B cell (primary cell): ENCODE results near the gene ARHGEF4. TPM values are rescaled to one million over a fixed set of nuclear protein-coding genes. Genes with fewer than 3 reads are reported as not detected.

Source experiments
- ATAC-seq: fragments of 200-7000 bp; cut with Tn5 transposase; one replicate; pipeline ENCODE4 v1.10.0; 2021; ENCODE audit warnings: low read depth, mild to moderate bottlenecking, moderate number of reproducible peaks, moderate library complexity
- CTCF ChIA-PET: fragments of 350-600 bp; sonication (Branson Sonifier 250); formaldehyde crosslinking; loops from one replicate; lab custom pipeline; 2021; ENCODE audit warnings: antibody characterized with exemption, inconsistent platforms; lab: Charles Lee
- POLR2A ChIA-PET: fragments of 350-600 bp; sonication (Branson Sonifier 250); formaldehyde crosslinking; loops from one replicate; lab custom pipeline; 2021; ENCODE audit warnings: antibody characterized with exemption; lab: Charles Lee
- DNase-seq: peaks from one replicate; pipeline ENCODE4 v3.0.0; 2013
- H2AFZ ChIP-seq: 2 replicates; pipeline ENCODE4 v1.6.1; 2012; ENCODE audit warnings: mild to moderate bottlenecking, low read depth, low read length; ENCODE audit not compliant: insufficient read depth, poor library complexity, severe bottlenecking
- H3K27ac ChIP-seq, 2 donors: 1 replicate in 1 of 2; 2 replicates in 1 of 2; pipeline ENCODE4 v1.5.1; 2012 to 2013; ENCODE audit warnings: low read length in 2 of 2, mild to moderate bottlenecking in 2 of 2, moderate library complexity in 1 of 2
- H3K27me3 ChIP-seq, 4 experiments: fragments of 200-600 bp in 1 of 4; sonication (generic) in 1 of 4; replicated peaks in 1 of 4; 1 replicate in 2 of 4; 2 replicates in 2 of 4; pipeline versions ENCODE4 v1.6.1 to v1.7.0; 2013 to 2016; ENCODE audit warnings: low read length in 3 of 4, mild to moderate bottlenecking in 2 of 4, mixed read lengths in 1 of 4, moderate library complexity in 1 of 4; ENCODE audit not compliant: insufficient read depth in 4 of 4, control insufficient read depth in 3 of 4; ENCODE audit errors: control extremely low read depth in 1 of 4
- H3K36me3 ChIP-seq, 2 experiments: replicated peaks in 1 of 2; 1 replicate in 1 of 2; 2 replicates in 1 of 2; pipeline versions ENCODE4 v1.6.1 to v1.7.1; 2013; ENCODE audit warnings: low read length in 1 of 2; ENCODE audit not compliant: insufficient read depth in 2 of 2, control insufficient read depth in 1 of 2; ENCODE audit errors: control extremely low read depth in 1 of 2, extremely low read depth in 1 of 2
- H3K4me1 ChIP-seq, 2 donors: fragments of 200-600 bp in 1 of 2; sonication (generic) in 1 of 2; 1 replicate in 1 of 2; 2 replicates in 1 of 2; pipeline versions ENCODE4 v1.5.1 to v1.6.1; 2013 to 2017; ENCODE audit warnings: low read length in 2 of 2; ENCODE audit not compliant: control insufficient read depth in 2 of 2, insufficient read depth in 2 of 2
- H3K4me2 ChIP-seq: replicated peaks from 2 replicates; pipeline ENCODE3; 2012; ENCODE audit warnings: mild to moderate bottlenecking, low read depth, low read length; ENCODE audit not compliant: poor library complexity, severe bottlenecking
- H3K4me3 ChIP-seq, 5 experiments: fragments of 200-600 bp in 1 of 5; sonication (generic) in 1 of 5; 1 replicate in 3 of 5; 2 replicates in 2 of 5; pipeline versions ENCODE4 v1.5.1 to v1.7.0; 2011 to 2016; ENCODE audit warnings: low read length in 4 of 5, mild to moderate bottlenecking in 4 of 5, low read depth in 2 of 5, control low read depth in 1 of 5, moderate library complexity in 1 of 5; ENCODE audit not compliant: insufficient read depth in 1 of 5; ENCODE audit errors: control extremely low read depth in 1 of 5, extremely low read depth in 1 of 5
- H3K79me2 ChIP-seq: fragments of 200-600 bp; sonication (generic); one replicate; pipeline ENCODE4 v1.6.0; 2016; ENCODE audit warnings: low read length; ENCODE audit not compliant: control insufficient read depth, insufficient read depth
- H3K9ac ChIP-seq: fragments of 200-600 bp; sonication (generic); 2 replicates; pipeline ENCODE4 v1.6.1; 2017; ENCODE audit warnings: mild to moderate bottlenecking, low read length, moderate library complexity
- H3K9me3 ChIP-seq, 3 donors: one replicate each; pipeline versions ENCODE4 v1.6.1 to v1.7.1; 2013; ENCODE audit warnings: low read length in 2 of 3; ENCODE audit not compliant: control insufficient read depth in 2 of 3, insufficient read depth in 1 of 3; ENCODE audit errors: control extremely low read depth in 1 of 3
- H4K20me1 ChIP-seq: 2 replicates; pipeline ENCODE4 v1.6.0; 2012; ENCODE audit warnings: mild to moderate bottlenecking, low read length; ENCODE audit not compliant: insufficient read depth, control insufficient read depth, poor library complexity, severe bottlenecking
- H3K27ac Mint-ChIP-seq: one replicate; pipeline ENCODE4 v1.8.0; 2021; ENCODE audit warnings: mixed read lengths
- H3K27me3 Mint-ChIP-seq: one replicate; pipeline ENCODE4 v1.8.0; 2021; ENCODE audit warnings: mixed read lengths
- H3K4me1 Mint-ChIP-seq: one replicate; pipeline ENCODE4 v1.8.0; 2021; ENCODE audit warnings: mixed read lengths
- H3K4me3 Mint-ChIP-seq: one replicate; pipeline ENCODE4 v1.8.0; 2021; ENCODE audit warnings: mixed read lengths
- H3K9me3 Mint-ChIP-seq: one replicate; pipeline ENCODE4 v1.8.0; 2022; ENCODE audit warnings: mixed read lengths; ENCODE audit not compliant: insufficient read depth
- CTCF ChIP-seq: fragments of 200-600 bp; IDR thresholded peaks from one replicate; pipeline ENCODE4 v1.8.0; 2022; ENCODE audit warnings: antibody characterized with exemption, mild to moderate bottlenecking
- EZH2 ChIP-seq: IDR thresholded peaks from 2 replicates; pipeline ENCODE4 v1.6.1; 2012; ENCODE audit warnings: borderline replicate concordance, low read depth, mild to moderate bottlenecking, moderate library complexity, low read length; ENCODE audit not compliant: insufficient read depth, poor library complexity, severe bottlenecking
- WGBS: methylation state at CpG from one replicate; pipeline ENCODE4 v1.1.5; 2013; ENCODE audit warnings: missing lambda C conversion rate; ENCODE audit not compliant: insufficient coverage; 5-methylcytosine and 5-hydroxymethylcytosine counted together
- intact Hi-C: fragments of 100-400 bp; cut with micrococcal nuclease; formaldehyde crosslinking; loops from one replicate; pipeline ENCODE4 v1.10.0; 2022
- polyA plus RNA-seq: library from polyadenylated mRNA; depleted of rRNA; stranded (reverse); fragments of >200 nt; gene quantifications from 2 replicates; pipeline ENCODE4 v1.2.3, GENCODE V29; 2012
- total RNA-seq, 2 donors: library from RNA; stranded (reverse); fragments of 120-200 nt in 1 of 2; gene quantifications; 1 replicate in 1 of 2; 2 replicates in 1 of 2; pipeline versions ENCODE4 v1.2.3 to v1.2.4, GENCODE V29; 2013 to 2022

The ARHGEF4 gene
- total and polyA plus RNA-seq, 2 donors (not counting 1 experiment from before 2014, with no cell fraction given), result 2.1 TPM; not detected in 1

- Histone ChIP-seq H3K4me2 (no peak overlapping the region), H3K9ac (no peak overlapping the region), H3K4me1 (no peaks in the 10 kb centered on the region), H3K27me3 (peaks cover 0 to 7% (median 0%) of the 10 kb centered on the region in 4 experiments), H4K20me1 (no peaks in the 10 kb centered on the region), H3K27ac (no peak overlapping the region), H2AFZ (no peak overlapping the region), H3K79me2 (no peaks in the 10 kb centered on the region), H3K4me3 (no peak overlapping the region), H3K9me3 (peaks cover 0 to 8% (median 0%) of the 10 kb centered on the region in 3 donors), H3K36me3 (no peaks in the 10 kb centered on the region)
- Mint-ChIP-seq H3K4me1 (peaks cover 18% of the 10 kb centered on the region), H3K27ac (no peak overlapping the region), H3K9me3 (no peaks in the 10 kb centered on the region), H3K4me3 (no peak overlapping the region), H3K27me3 (peaks cover 14% of the 10 kb centered on the region)
- POLR2A ChIA-PET, result no interaction called here
- no peak for TF ChIP-seq CTCF
- no peak for TF ChIP-seq EZH2
- DNase-seq, result no peak
- no peak for ATAC-seq
- 90% methylated on average over 2 of the region's 7 CpGs for WGBS
- CTCF ChIA-PET, result interaction anchor here (1.1 to 1.2 kb wide), 2 partner anchors 9 to 63 kb away, joined by 3 read pairs; no protein-coding TSS in a partner anchor
- intact Hi-C loops, result no loop called here
These were observed 26.2 kb upstream of the ARHGEF4 start for GRCh38 chr2:130810490-130810889.

- Mint-ChIP-seq H3K27me3 (peaks cover 15% of the 10 kb centered on the region), H3K9me3 (no peaks in the 10 kb centered on the region), H3K27ac (no peak overlapping the region), H3K4me1 (peaks cover 18% of the 10 kb centered on the region), H3K4me3 (no peak overlapping the region)
- no peak overlapping the region for H3K4me2 ChIP-seq
- H3K36me3 ChIP-seq, result no peaks in the 10 kb centered on the region
- CTCF ChIA-PET, result interaction anchor here (1.0 kb wide), 2 partner anchors 15 to 16 kb away, joined by 3 to 4 read pairs; no protein-coding TSS in a partner anchor
- H2AFZ ChIP-seq, result no peak overlapping the region
- TF ChIP-seq EZH2, result no peak
- no peak for TF ChIP-seq CTCF
- no peak overlapping the region for H3K27ac ChIP-seq
- no peak for ATAC-seq
- no peak overlapping the region for H3K9ac ChIP-seq
- H3K4me1 ChIP-seq, result no peaks in the 10 kb centered on the region
- no peak for DNase-seq
- POLR2A ChIA-PET, result interaction anchor here (0.6 kb wide), 1 partner anchor 104 kb away, joined by 3 read pairs; no protein-coding TSS in a partner anchor
- H3K4me3 ChIP-seq, result no peak overlapping the region
- H4K20me1 ChIP-seq, result no peaks in the 10 kb centered on the region
- 100% methylated on average over 5 of the region's 5 CpGs for WGBS
- H3K27me3 ChIP-seq, result peaks cover 0 to 3% (median 0%) of the 10 kb centered on the region in 4 experiments
- intact Hi-C loops, result no loop called here
- H3K9me3 ChIP-seq, result peaks cover 0 to 6% (median 0%) of the 10 kb centered on the region in 3 donors
- H3K79me2 ChIP-seq, result no peaks in the 10 kb centered on the region
These were observed 23.0 kb upstream of the ARHGEF4 start for GRCh38 chr2:130813722-130814121.
